Stomach (tissue), 4 donors: ENCODE data around the gene TTC3.
"Not testable (repeated sequence)": the region's sequence is repeated elsewhere in the genome, so short reads cannot be mapped to it uniquely, and the experiment has no call there.

Experiments
- POLR2AphosphoS5 ChIP-seq, 3 donors: sonication (generic); formaldehyde crosslinking; IDR thresholded peaks; one replicate each; pipeline ENCODE4 v1.6.1; 2016; ENCODE audit warnings: antibody characterized with exemption in 3 of 3
- TF ChIP-seq, protein P1 (sequence below), 7 experiments: fragments of 450-650 bp in 4 of 7; fragments of 200-600 bp in 3 of 7; sonication (generic) in 3 of 7; IDR thresholded peaks; one replicate each; pipeline ENCODE4 v1.5.1; 2016 to 2019; ENCODE audit warnings: antibody characterized with exemption in 7 of 7, control low read depth in 2 of 7, mild to moderate bottlenecking in 1 of 7

DNA sequence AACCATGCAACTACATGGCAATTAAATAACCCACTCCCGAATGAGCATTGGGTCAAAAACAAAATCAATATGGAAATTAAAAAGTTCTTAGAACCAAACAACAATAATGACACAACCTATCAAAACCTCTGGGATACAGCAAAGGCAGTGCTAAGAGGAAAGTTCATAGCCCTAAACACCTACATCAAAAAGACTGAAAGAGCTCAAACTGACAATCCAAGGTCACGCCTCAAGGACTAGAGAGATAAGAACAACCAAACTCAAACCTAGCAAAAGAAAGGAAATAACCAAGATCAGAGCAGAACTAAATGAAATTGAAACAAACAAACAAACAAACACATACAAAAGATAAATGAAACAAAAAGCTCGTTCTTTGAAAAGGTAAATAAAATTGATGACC, 23.3 kb upstream of the TTC3 start:
- TF ChIP-seq, protein P1, sequence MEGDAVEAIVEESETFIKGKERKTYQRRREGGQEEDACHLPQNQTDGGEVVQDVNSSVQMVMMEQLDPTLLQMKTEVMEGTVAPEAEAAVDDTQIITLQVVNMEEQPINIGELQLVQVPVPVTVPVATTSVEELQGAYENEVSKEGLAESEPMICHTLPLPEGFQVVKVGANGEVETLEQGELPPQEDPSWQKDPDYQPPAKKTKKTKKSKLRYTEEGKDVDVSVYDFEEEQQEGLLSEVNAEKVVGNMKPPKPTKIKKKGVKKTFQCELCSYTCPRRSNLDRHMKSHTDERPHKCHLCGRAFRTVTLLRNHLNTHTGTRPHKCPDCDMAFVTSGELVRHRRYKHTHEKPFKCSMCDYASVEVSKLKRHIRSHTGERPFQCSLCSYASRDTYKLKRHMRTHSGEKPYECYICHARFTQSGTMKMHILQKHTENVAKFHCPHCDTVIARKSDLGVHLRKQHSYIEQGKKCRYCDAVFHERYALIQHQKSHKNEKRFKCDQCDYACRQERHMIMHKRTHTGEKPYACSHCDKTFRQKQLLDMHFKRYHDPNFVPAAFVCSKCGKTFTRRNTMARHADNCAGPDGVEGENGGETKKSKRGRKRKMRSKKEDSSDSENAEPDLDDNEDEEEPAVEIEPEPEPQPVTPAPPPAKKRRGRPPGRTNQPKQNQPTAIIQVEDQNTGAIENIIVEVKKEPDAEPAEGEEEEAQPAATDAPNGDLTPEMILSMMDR (IDR thresholded peaks at IDR 0.05) = not testable (repeated sequence)
- TF ChIP-seq POLR2AphosphoS5 (IDR thresholded peaks at IDR 0.05) = not testable (repeated sequence)
